A549 (cell line): Measurements from ENCODE around the gene ASPG. TPM values are rescaled to one million over a fixed set of nuclear protein-coding genes. Genes with fewer than 3 reads are reported as not detected.

Experiments used
- ATAC-seq, 2 experiments: fragments of 200-7000 bp in 1 of 2; fragments of >200 bp in 1 of 2; cut with Nextera tagmentation in 1 of 2; cut with Tn5 transposase in 1 of 2; 3 replicates each; pipeline versions ENCODE4 v1.8.0 to v1.9.1; 2018 to 2020; ENCODE audit warnings: mild to moderate bottlenecking in 1 of 2, moderate library complexity in 1 of 2
- CTCF ChIA-PET: fragments of 300-600 bp; sonication (Branson Sonifier 250); formaldehyde crosslinking; extraction: SDS; loops from one replicate; lab custom pipeline; 2021; ENCODE audit warnings: antibody characterized with exemption, inconsistent platforms; lab: Yijun Ruan, JAX
- POLR2A ChIA-PET: fragments of 350-600 bp; formaldehyde crosslinking; extraction: SDS; loops from one replicate; lab custom pipeline; 2021; ENCODE audit warnings: antibody characterized with exemption, inconsistent platforms; lab: Yijun Ruan, JAX
- DNase-seq, 2 experiments: peaks; one replicate each; pipeline versions ENCODE4 v3.0.0 to v3.0.0-alpha.2; 2011 to 2016; ENCODE audit warnings: low read depth in 1 of 2, low spot score in 1 of 2
- FAIRE-seq: peaks from 2 replicates; lab custom pipeline; 2011; peaks lifted over from hg19 to GRCh38; lab: Jason Lieb, UNC
- H3K27ac ChIP-seq, 2 experiments: fragments of >200 bp; sonication (Bioruptor Twin); formaldehyde crosslinking; 3 replicates each; pipeline ENCODE4 v1.5.1; 2016 to 2017
- H3K4me1 ChIP-seq: fragments of >200 bp; sonication (Bioruptor Twin); formaldehyde crosslinking; 3 replicates; pipeline ENCODE4 v1.6.1; 2016
- H3K4me2 ChIP-seq: fragments of >200 bp; sonication (Bioruptor Twin); formaldehyde crosslinking; 3 replicates; pipeline ENCODE4 v1.6.1; 2016
- H3K4me3 ChIP-seq: fragments of >200 bp; sonication (Bioruptor Twin); formaldehyde crosslinking; 3 replicates; pipeline ENCODE4 v1.5.1; 2016
- H3K9me3 ChIP-seq: fragments of >200 bp; sonication (Bioruptor Twin); formaldehyde crosslinking; 3 replicates; pipeline ENCODE4 v1.6.1; 2016
- CHD2 ChIP-seq: fragments of 150-350 bp; IDR thresholded peaks from 2 replicates; pipeline ENCODE4 v1.6.1; 2014; ENCODE audit warnings: low read length; ENCODE audit not compliant: partially characterized antibody
- CHD4 ChIP-seq: fragments of 200-600 bp; sonication (generic); IDR thresholded peaks from 2 replicates; pipeline ENCODE4 v1.6.1; 2016; ENCODE audit warnings: antibody characterized with exemption, mild to moderate bottlenecking, borderline replicate concordance
- E2F6 ChIP-seq: IDR thresholded peaks from 2 replicates; pipeline ENCODE4 v1.6.1; 2012; ENCODE audit warnings: low read depth, borderline replicate concordance
- EHMT2 ChIP-seq: fragments of 200-600 bp; sonication (generic); IDR thresholded peaks from 2 replicates; pipeline ENCODE4 v1.6.1; 2016; ENCODE audit warnings: antibody characterized with exemption, low read depth, mild to moderate bottlenecking, moderate library complexity
- ESRRA ChIP-seq: fragments of 150-350 bp; IDR thresholded peaks from 2 replicates; pipeline ENCODE4 v1.6.1; 2014; ENCODE audit warnings: mild to moderate bottlenecking, low read length, borderline replicate concordance
- FOSB ChIP-seq: fragments of 250-450 bp; sonication (Bioruptor Pico); IDR thresholded peaks from 2 replicates; pipeline ENCODE4 v1.5.0; 2020; ENCODE audit warnings: mild to moderate bottlenecking, moderate library complexity
- FOSL2 ChIP-seq, 2 experiments: fragments of 450-650 bp in 1 of 2; fragments of >200 bp in 1 of 2; sonication (Bioruptor Twin) in 1 of 2; formaldehyde crosslinking; IDR thresholded peaks; 2 replicates each; pipeline versions ENCODE4 v1.5.0 to v1.6.1; 2016 to 2020; ENCODE audit warnings: mild to moderate bottlenecking in 1 of 2, moderate library complexity in 1 of 2
- HOXB13 ChIP-seq: fragments of 250-450 bp; sonication (Bioruptor Pico); IDR thresholded peaks from 2 replicates; pipeline ENCODE4 v1.5.0; 2020; ENCODE audit warnings: low read depth, mild to moderate bottlenecking, moderate library complexity
- JUNB ChIP-seq: fragments of >200 bp; sonication (Bioruptor Twin); formaldehyde crosslinking; IDR thresholded peaks from 2 replicates; pipeline ENCODE4 v1.6.1; 2016
- KDM1A ChIP-seq: fragments of 200-600 bp; sonication (generic); IDR thresholded peaks from 2 replicates; pipeline ENCODE4 v1.6.1; 2016; ENCODE audit warnings: low read depth, mild to moderate bottlenecking
- KDM5A ChIP-seq: fragments of 200-600 bp; sonication (generic); IDR thresholded peaks from 2 replicates; pipeline ENCODE4 v1.6.1; 2016; ENCODE audit warnings: antibody characterized with exemption, mild to moderate bottlenecking
- MYC ChIP-seq: IDR thresholded peaks from 2 replicates; pipeline ENCODE4 v1.6.1; 2012; ENCODE audit warnings: mild to moderate bottlenecking, inconsistent platforms, low read length, improper control_type of control experiment, borderline replicate concordance
- PBX3 ChIP-seq: IDR thresholded peaks from 2 replicates; pipeline ENCODE4 v1.6.1; 2012
- POLR2A ChIP-seq: IDR thresholded peaks from 2 replicates; pipeline ENCODE4 v1.6.1; 2012; ENCODE audit warnings: mild to moderate bottlenecking, low read length
- RARB ChIP-seq: fragments of 250-450 bp; sonication (Bioruptor Pico); IDR thresholded peaks from 2 replicates; pipeline ENCODE4 v1.8.0; 2021; ENCODE audit warnings: mild to moderate bottlenecking, moderate library complexity
- RFX5 ChIP-seq: fragments of 450-650 bp; IDR thresholded peaks from 2 replicates; pipeline ENCODE4 v1.7.1; 2014; ENCODE audit warnings: antibody characterized with exemption, mild to moderate bottlenecking, moderate library complexity
- RNF2 ChIP-seq: fragments of 200-600 bp; sonication (generic); IDR thresholded peaks from 2 replicates; pipeline ENCODE4 v1.6.1; 2016; ENCODE audit warnings: low read depth, mild to moderate bottlenecking, antibody characterized with exemption, moderate library complexity, borderline replicate concordance
- SMC3 ChIP-seq: fragments of >200 bp; sonication (Bioruptor Twin); formaldehyde crosslinking; IDR thresholded peaks from 3 replicates; pipeline ENCODE4 v1.6.1; 2018; ENCODE audit warnings: inconsistent platforms
- TFCP2L1 ChIP-seq: fragments of 250-450 bp; sonication (Bioruptor Pico); IDR thresholded peaks from 2 replicates; pipeline ENCODE4 v1.5.0; 2021; ENCODE audit warnings: mild to moderate bottlenecking
- USF2 ChIP-seq: fragments of 450-650 bp; IDR thresholded peaks from 2 replicates; pipeline ENCODE4 v1.6.1; 2014; ENCODE audit warnings: antibody characterized with exemption
- ZC3H11A ChIP-seq: fragments of 450-650 bp; IDR thresholded peaks from 2 replicates; pipeline ENCODE4 v1.6.1; 2014; ENCODE audit warnings: antibody characterized with exemption, mild to moderate bottlenecking
- WGBS: methylation state at CpG from one replicate; pipeline ENCODE4 v1.1.6; 2017; ENCODE audit errors: missing lambda C conversion rate; 5-methylcytosine and 5-hydroxymethylcytosine counted together
- polyA plus RNA-seq, 4 experiments: library from polyadenylated mRNA; depleted of rRNA in 3 of 4; stranded (reverse); fragments of >200 nt; fragmentation: RNase III in 1 of 4; extraction: RNeasy Plus Mini Kit Qiagen cat#74134 plus additional on column Dnase treatment in 1 of 4; gene quantifications; 2 replicates in 3 of 4; 3 replicates in 1 of 4; pipeline ENCODE4 v1.2.3, GENCODE V29; 2011 to 2017
- TF ChIP-seq, protein P1 (sequence below): fragments of >200 bp; sonication (Bioruptor Twin); formaldehyde crosslinking; IDR thresholded peaks from 3 replicates; pipeline ENCODE4 v1.5.1; 2016
- TF ChIP-seq, protein P2 (sequence below): IDR thresholded peaks from 2 replicates; pipeline ENCODE4 v1.6.1; 2012

Gene ASPG
- polyA plus RNA-seq, 2 of the 4 experiments (the other 2 are of a cell fraction), result not detected

GRCh38 chr14:104137297-104138097 lies 52.0 kb downstream of the ASPG start (continued):
- no peak for TF ChIP-seq RARB (CRISPR knock-in tag)
- peak; percentile 92 for TF ChIP-seq SMC3
- 0 out of 2 replicates have a peak, but pooled peaks have one; percentile 19 for TF ChIP-seq HOXB13 (CRISPR knock-in tag)
- TF ChIP-seq, protein P1, sequence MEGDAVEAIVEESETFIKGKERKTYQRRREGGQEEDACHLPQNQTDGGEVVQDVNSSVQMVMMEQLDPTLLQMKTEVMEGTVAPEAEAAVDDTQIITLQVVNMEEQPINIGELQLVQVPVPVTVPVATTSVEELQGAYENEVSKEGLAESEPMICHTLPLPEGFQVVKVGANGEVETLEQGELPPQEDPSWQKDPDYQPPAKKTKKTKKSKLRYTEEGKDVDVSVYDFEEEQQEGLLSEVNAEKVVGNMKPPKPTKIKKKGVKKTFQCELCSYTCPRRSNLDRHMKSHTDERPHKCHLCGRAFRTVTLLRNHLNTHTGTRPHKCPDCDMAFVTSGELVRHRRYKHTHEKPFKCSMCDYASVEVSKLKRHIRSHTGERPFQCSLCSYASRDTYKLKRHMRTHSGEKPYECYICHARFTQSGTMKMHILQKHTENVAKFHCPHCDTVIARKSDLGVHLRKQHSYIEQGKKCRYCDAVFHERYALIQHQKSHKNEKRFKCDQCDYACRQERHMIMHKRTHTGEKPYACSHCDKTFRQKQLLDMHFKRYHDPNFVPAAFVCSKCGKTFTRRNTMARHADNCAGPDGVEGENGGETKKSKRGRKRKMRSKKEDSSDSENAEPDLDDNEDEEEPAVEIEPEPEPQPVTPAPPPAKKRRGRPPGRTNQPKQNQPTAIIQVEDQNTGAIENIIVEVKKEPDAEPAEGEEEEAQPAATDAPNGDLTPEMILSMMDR, result peak; percentile 90
- no peak for TF ChIP-seq RFX5
- no peak for TF ChIP-seq KDM1A
- TF ChIP-seq ESRRA, result peak; percentile 54; the same call in 1 of the 2 replicates
- TF ChIP-seq E2F6, result peak; percentile 97; the same call in 1 of the 2 replicates
- no peak for TF ChIP-seq FOSB (CRISPR knock-in tag)
- no peak for TF ChIP-seq FOSL2 (IDR thresholded peaks at IDR 0.05)
- no peak for TF ChIP-seq FOSL2 (CRISPR knock-in tag; IDR thresholded peaks at IDR 0.05)
- TF ChIP-seq ZC3H11A, result no peak
- no peak for TF ChIP-seq CHD2
- TF ChIP-seq, all 56 proteins: peak for 7

DNA sequence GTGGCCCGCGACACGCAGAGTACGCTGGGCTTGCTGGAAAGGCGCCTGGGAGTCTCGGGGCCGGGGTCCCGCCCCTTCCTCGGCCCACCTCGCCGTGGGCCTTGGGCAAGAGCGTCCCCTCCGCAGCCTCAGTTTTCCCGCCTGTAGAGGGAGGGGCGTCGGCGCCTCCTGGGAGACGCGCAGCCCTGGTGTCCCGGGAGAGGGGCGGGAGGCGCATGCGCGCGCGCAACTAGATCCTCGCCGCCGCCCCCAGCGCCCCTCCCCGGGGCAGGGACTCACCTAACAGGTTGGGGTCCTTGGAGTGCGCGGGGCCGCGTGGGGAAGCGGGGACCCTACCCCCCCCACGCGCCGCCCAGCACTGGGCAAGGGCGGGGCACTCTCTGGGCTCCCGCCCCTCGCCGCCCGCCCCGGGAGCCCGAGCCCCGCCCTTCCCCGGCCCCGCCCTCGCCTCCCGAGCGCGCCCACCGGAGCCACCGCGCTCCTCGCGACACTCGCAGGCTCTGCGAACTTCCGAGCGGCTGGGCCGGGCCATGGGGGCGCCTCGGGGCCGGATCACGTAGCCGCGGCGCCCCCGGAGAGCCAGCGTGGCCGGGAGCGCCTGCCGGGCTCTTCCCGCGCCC lies 52.7 kb downstream of the ASPG start, which contains the start of gene KIF26A:
TSS of gene KIF26A (plus strand) at position 490 of the 620 bp plus-strand sequence. CDS start 136 bp downstream, outside the sequence.
- no peak for TF ChIP-seq EHMT2
- TF ChIP-seq CHD4, result no peak
- TF ChIP-seq E2F6, result peak; percentile 94
- TF ChIP-seq RNF2, result peak; percentile 68; the same call in 1 of the 2 replicates
- TF ChIP-seq MYC, result no peak
- no peak for TF ChIP-seq PBX3
- TF ChIP-seq USF2, result no peak
- no peak for TF ChIP-seq KDM1A
- TF ChIP-seq KDM5A, result no peak
- no peak for TF ChIP-seq JUNB
- TF ChIP-seq, protein P2, sequence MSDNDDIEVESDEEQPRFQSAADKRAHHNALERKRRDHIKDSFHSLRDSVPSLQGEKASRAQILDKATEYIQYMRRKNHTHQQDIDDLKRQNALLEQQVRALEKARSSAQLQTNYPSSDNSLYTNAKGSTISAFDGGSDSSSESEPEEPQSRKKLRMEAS, result peak; percentile 80; the same call in 1 of the 2 replicates
- no peak for TF ChIP-seq TFCP2L1
- 0 out of 2 replicates have a peak, but pooled peaks have one; percentile 11 for TF ChIP-seq POLR2A
- DNase-seq (peak; percentile 74 to 80), ATAC-seq (peak; percentile 31 to 75), FAIRE-seq (no peak)
- Histone ChIP-seq H3K4me2 (peak within 1 kb of the TSS; percentile 98), H3K27ac (peak within 1 kb of the TSS; percentile 54 to 87), H3K4me3 (peak within 1 kb of the TSS; percentile 55), H3K9me3 (no peaks in the 10 kb centered on the region), H3K4me1 (peaks cover 26% of the 10 kb centered on the region)
- 4% methylated on average over 12 of the region's 77 CpGs for WGBS
- CTCF ChIA-PET, result interaction anchor here (0.6 to 1.9 kb wide), 37 partner anchors 8 to 502 kb away, joined by 3 to 32 read pairs (median 3); no protein-coding TSS in a partner anchor
- POLR2A ChIA-PET, result no interaction called here
